Ovary (tissue), 9 donors: ENCODE measurements around the gene ADARB2. TPM values are rescaled to one million over a fixed set of nuclear protein-coding genes. Genes with fewer than 3 reads are reported as not detected.

Experiments used
- DNase-seq, 5 donors: peaks; one replicate each; pipeline ENCODE4 v3.0.0-alpha.2; 2019 to 2020
- H3K27ac ChIP-seq, 2 donors: fragments of 200-600 bp; one replicate each; pipeline versions ENCODE4 v1.5.1 to v1.8.0; 2019 to 2022
- H3K27me3 ChIP-seq: fragments of 200-600 bp; one replicate; pipeline ENCODE4 v1.8.0; 2022
- H3K36me3 ChIP-seq: fragments of 200-600 bp; sonication (generic); one replicate; pipeline ENCODE4 v1.5.1; 2019
- H3K4me1 ChIP-seq: one replicate; pipeline ENCODE4 v1.8.1; 2013; ENCODE audit warnings: mild to moderate bottlenecking, moderate library complexity; ENCODE audit not compliant: insufficient read depth
- H3K4me3 ChIP-seq: fragments of 200-600 bp; sonication (generic); one replicate; pipeline ENCODE4 v1.5.1; 2017
- H3K9me3 ChIP-seq, 2 donors: fragments of 200-600 bp in 1 of 2; sonication (generic) in 1 of 2; one replicate each; pipeline versions ENCODE4 v1.5.1 to v1.8.1; 2013 to 2019; ENCODE audit warnings: mild to moderate bottlenecking in 1 of 2, moderate library complexity in 1 of 2
- CTCF ChIP-seq, 3 donors: fragments of 450-650 bp in 2 of 3; fragments of 200-600 bp in 1 of 3; IDR thresholded peaks; one replicate each; pipeline versions ENCODE4 v1.5.1 to v1.8.0; 2016 to 2022; ENCODE audit warnings: antibody characterized with exemption in 3 of 3, mild to moderate bottlenecking in 1 of 3
- EP300 ChIP-seq: sonication (generic); formaldehyde crosslinking; IDR thresholded peaks from one replicate; pipeline ENCODE4 v1.6.1; 2017; ENCODE audit warnings: antibody characterized with exemption
- POLR2A ChIP-seq: fragments of 450-650 bp; IDR thresholded peaks from one replicate; pipeline ENCODE4 v1.6.1; 2017; ENCODE audit warnings: antibody characterized with exemption, mild to moderate bottlenecking, moderate library complexity
- WGBS, 3 donors: extraction: QIAGEN DNeasy Blood & Tissue Kit in 1 of 3; methylation state at CpG; one replicate each; pipeline versions ENCODE4 v1.1.5 to v1.1.7; 2013 to 2017; 5-methylcytosine and 5-hydroxymethylcytosine counted together
- intact Hi-C, 4 donors: fragments of 100-400 bp; cut with DNase I; formaldehyde crosslinking; loops; one replicate each; pipeline versions ENCODE4 v1.11.0 to v1.15.1; 2022 to 2023
- polyA plus RNA-seq, 2 donors: library from polyadenylated mRNA; stranded (reverse); fragments of 200-250 nt in 1 of 2; fragments of 350-450 nt in 1 of 2; fragmentation: Illumina TruSeq in 1 of 2; extraction: RNeasy Lipid Tissue Mini Kit (QIAGEN cat#74804) in 1 of 2; gene quantifications; one replicate each; pipeline ENCODE4 v1.2.3, GENCODE V29; 2013 to 2014
- total RNA-seq, 7 donors: library from RNA; depleted of rRNA in 2 of 7; stranded (reverse); fragments of >200 nt in 2 of 7; fragmentation: NEBNext Ultra II Directional in 3 of 7; extraction: Animal tissue kit (Norgen Biotek cat#: 25700) in 3 of 7; gene quantifications; one replicate each; pipeline versions ENCODE4 v1.1.0 to v1.2.4, GENCODE V29; 2016 to 2023
- donor health status: DM: no; HTN: no; CAD: no; lungs with moderate emphysema.
- donor health status: DM: no; HTN: no; CAD: no.
- donor health status: Bipolar disorder and iron deficiency.
- donor health status: DM: yes; HTN: yes; CAD: no.
- donor health status: DM: no; HTN: no; CAD: no.
- donor health status: DM: yes; HTN: yes; CAD: no.

Gene ADARB2
- total and polyA plus RNA-seq, 9 donors: 0.12 to 2.0 (median 0.36) TPM; not detected in 2

- WGBS, 3 donors: 1 to 9% (median 7%) methylated on average over 2 of the region's 2 CpGs
- no peaks in the 10 kb centered on the region for H3K36me3 ChIP-seq
- H3K27ac ChIP-seq: no peak overlapping the region
- intact Hi-C loops: no loop called here
- H3K4me3 ChIP-seq: no peak overlapping the region
- no peaks in the 10 kb centered on the region for H3K4me1 ChIP-seq
- DNase-seq: no peak
- TF ChIP-seq POLR2A (no peak), EP300 (no peak), CTCF (IDR thresholded peaks at IDR 0.05) (no peak)
- H3K9me3 ChIP-seq: no peaks in the 10 kb centered on the region
- no peaks in the 10 kb centered on the region for H3K27me3 ChIP-seq
Observed at GRCh38 chr10:1709161-1709560, 28.2 kb downstream of the ADARB2 start.

- Histone ChIP-seq H3K36me3 (no peaks in the 10 kb centered on the region), H3K9me3 (no peaks in the 10 kb centered on the region), H3K27ac (no peak overlapping the region), H3K4me3 (no peak overlapping the region), H3K27me3 (no peaks in the 10 kb centered on the region), H3K4me1 (no peaks in the 10 kb centered on the region)
- no peak for DNase-seq
- WGBS, 3 donors: 47 to 56% (median 51%) methylated on average over 7 of the region's 7 CpGs
- TF ChIP-seq EP300: no peak
- no peak for TF ChIP-seq CTCF (IDR thresholded peaks at IDR 0.05)
- no peak for TF ChIP-seq POLR2A
- intact Hi-C loops: no loop called here
Observed at GRCh38 chr10:1708746-1709145, 28.6 kb downstream of the ADARB2 start.

GRCh38 chr10:1706711-1707110, 30.6 kb downstream of the ADARB2 start:
- intact Hi-C loops: no loop called here
- WGBS, 3 donors: 31 to 56% (median 53%) methylated on average over 5 to 6 of the region's 6 CpGs
- Histone ChIP-seq H3K4me1 (no peaks in the 10 kb centered on the region), H3K36me3 (no peaks in the 10 kb centered on the region), H3K27me3 (no peaks in the 10 kb centered on the region), H3K9me3 (no peaks in the 10 kb centered on the region), H3K4me3 (no peak overlapping the region), H3K27ac (no peak overlapping the region)
- no peak for DNase-seq
- TF ChIP-seq POLR2A: no peak
- no peak for TF ChIP-seq CTCF (IDR thresholded peaks at IDR 0.05)
- no peak for TF ChIP-seq EP300

GRCh38 chr10:1706256-1706655, 31.1 kb downstream of the ADARB2 start:
- DNase-seq: no peak
- TF ChIP-seq CTCF (IDR thresholded peaks at IDR 0.05): no peak
- no peak for TF ChIP-seq EP300
- TF ChIP-seq POLR2A: no peak
- Histone ChIP-seq H3K36me3 (no peaks in the 10 kb centered on the region), H3K4me3 (no peak overlapping the region), H3K27me3 (no peaks in the 10 kb centered on the region), H3K4me1 (no peaks in the 10 kb centered on the region), H3K9me3 (no peaks in the 10 kb centered on the region), H3K27ac (no peak overlapping the region)
- intact Hi-C loops: no loop called here
- WGBS, 3 donors: 33 to 64% (median 44%) methylated on average over 3 of the region's 3 CpGs

- H3K27ac ChIP-seq: no peak overlapping the region
- no peaks in the 10 kb centered on the region for H3K4me1 ChIP-seq
- no peaks in the 10 kb centered on the region for H3K36me3 ChIP-seq
- no peaks in the 10 kb centered on the region for H3K27me3 ChIP-seq
- TF ChIP-seq POLR2A (no peak), CTCF (IDR thresholded peaks at IDR 0.05) (no peak), EP300 (no peak)
- WGBS, 3 donors: 82 to 89% (median 88%) methylated on average over 8 of the region's 8 CpGs
- H3K4me3 ChIP-seq: no peak overlapping the region
- intact Hi-C loops: no loop called here
- no peaks in the 10 kb centered on the region for H3K9me3 ChIP-seq
- no peak for DNase-seq
Observed at GRCh38 chr10:1698185-1698584, 39.1 kb downstream of the ADARB2 start.
